Prostate gland (tissue), 2 donors: ENCODE measurements around the gene VEGFB.

Experiments used
- CTCF ChIP-seq, 4 experiments: fragments of 200-600 bp in 2 of 4; fragments of 450-650 bp in 2 of 4; sonication (generic) in 2 of 4; IDR thresholded peaks; 1 replicate in 3 of 4; 2 replicates in 1 of 4; pipeline ENCODE4 v1.5.1; 2016 to 2019; ENCODE audit warnings: antibody characterized with exemption in 4 of 4, mild to moderate bottlenecking in 2 of 4, moderate library complexity in 2 of 4
- POLR2A ChIP-seq: fragments of 450-650 bp; IDR thresholded peaks from one replicate; pipeline ENCODE4 v1.6.1; 2016; ENCODE audit warnings: antibody characterized with exemption, mild to moderate bottlenecking
- POLR2AphosphoS5 ChIP-seq: sonication (generic); formaldehyde crosslinking; IDR thresholded peaks from one replicate; pipeline ENCODE4 v1.6.1; 2017; ENCODE audit warnings: antibody characterized with exemption

DNA sequence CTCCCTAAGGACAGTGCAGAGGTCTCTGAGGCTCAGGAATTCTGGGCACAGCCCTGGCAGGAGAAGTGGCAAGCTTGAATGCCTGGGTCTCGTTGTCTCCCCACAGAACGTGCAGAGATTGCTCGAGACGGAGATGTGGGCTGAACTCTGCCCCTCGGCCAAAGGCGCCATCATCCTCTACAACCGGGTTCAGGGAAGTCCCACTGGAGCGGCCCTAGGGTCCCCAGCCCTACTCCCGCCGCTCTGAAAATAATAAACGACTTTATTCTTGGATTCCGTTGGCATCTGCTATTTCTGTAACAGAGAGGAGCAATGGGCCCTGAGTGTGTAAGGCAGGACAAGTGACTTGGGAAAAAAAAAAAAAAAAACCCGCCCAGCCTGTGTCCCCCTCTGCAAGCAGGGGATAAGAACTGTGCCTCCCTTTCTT, 4.6 kb upstream of the VEGFB start:
- TF ChIP-seq CTCF (IDR thresholded peaks at IDR 0.05) (no peak), POLR2AphosphoS5 (no peak), POLR2A (no peak)
